ENCODE measurements around the gene AGT.
"Not testable (repeated sequence)": the region's sequence is repeated elsewhere in the genome, so short reads cannot be mapped to it uniquely, and the experiment has no call there.

Gene AGT

DNA sequence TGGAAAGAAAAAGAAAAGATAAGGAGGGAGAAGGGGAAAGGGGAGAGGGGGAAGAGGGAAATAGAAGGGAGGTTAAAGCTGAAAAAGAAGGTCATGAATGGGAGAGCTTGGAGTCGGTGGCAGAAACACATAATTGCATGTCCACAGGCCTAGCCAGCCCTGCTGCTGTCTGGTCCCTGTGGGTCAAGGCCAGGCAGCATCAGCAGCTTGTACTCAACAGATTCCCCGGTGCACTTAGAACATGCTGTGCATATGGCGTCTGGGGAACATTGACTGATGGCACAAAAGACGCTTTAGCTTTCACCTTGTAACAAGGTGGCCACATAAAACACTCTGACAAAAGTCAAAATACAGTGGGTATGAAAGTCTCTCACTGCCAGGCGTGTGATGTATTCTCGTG is 45.7 kb downstream of the AGT start:
- no peak overlapping the region for H3K4me3 ChIP-seq (ENCODE audit: low read depth, low read length)
- peaks cover 22% of the 10 kb centered on the region for H3K36me3 ChIP-seq (replicated peaks)
- TF ChIP-seq, protein P1, sequence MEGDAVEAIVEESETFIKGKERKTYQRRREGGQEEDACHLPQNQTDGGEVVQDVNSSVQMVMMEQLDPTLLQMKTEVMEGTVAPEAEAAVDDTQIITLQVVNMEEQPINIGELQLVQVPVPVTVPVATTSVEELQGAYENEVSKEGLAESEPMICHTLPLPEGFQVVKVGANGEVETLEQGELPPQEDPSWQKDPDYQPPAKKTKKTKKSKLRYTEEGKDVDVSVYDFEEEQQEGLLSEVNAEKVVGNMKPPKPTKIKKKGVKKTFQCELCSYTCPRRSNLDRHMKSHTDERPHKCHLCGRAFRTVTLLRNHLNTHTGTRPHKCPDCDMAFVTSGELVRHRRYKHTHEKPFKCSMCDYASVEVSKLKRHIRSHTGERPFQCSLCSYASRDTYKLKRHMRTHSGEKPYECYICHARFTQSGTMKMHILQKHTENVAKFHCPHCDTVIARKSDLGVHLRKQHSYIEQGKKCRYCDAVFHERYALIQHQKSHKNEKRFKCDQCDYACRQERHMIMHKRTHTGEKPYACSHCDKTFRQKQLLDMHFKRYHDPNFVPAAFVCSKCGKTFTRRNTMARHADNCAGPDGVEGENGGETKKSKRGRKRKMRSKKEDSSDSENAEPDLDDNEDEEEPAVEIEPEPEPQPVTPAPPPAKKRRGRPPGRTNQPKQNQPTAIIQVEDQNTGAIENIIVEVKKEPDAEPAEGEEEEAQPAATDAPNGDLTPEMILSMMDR (IDR thresholded peaks at IDR 0.05; ENCODE audit: low read depth, low read length, missing control alignments), result no peak
- H3K27me3 ChIP-seq (replicated peaks), result no peaks in the 10 kb centered on the region
- no peak for DNase-seq
- H3K27ac ChIP-seq, result no peak overlapping the region
- in situ Hi-C loops (cut with HindIII; ENCODE audit: low pct_ligation_motif_present, low sequenced_read_pairs), result no loop called here

DNA sequence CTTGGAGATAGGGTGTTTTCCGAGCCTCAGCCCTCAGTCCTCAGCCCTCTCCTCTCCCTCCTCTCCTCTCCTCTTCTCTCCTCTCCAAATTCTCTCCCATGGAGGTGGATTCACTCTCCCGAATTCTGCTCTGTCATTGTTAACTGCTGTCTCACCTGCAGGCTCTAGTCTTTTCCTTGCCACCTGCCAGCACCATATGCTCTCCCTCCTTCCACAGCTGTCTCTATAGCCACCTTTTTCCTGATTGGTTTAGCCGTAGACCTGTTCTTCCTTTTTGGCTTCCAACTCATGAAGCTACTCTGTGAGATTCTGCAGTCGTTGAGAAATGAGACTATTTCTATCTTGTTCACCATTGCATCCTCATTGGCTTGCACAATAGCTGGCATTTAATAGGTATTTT is 51.9 kb downstream of the AGT start:
- no peak overlapping the region for H3K27ac ChIP-seq
- H3K4me3 ChIP-seq (ENCODE audit: low read depth, low read length), result no peak overlapping the region
- in situ Hi-C loops (cut with HindIII; ENCODE audit: low pct_ligation_motif_present, low sequenced_read_pairs), result no loop called here
- no peaks in the 10 kb centered on the region for H3K27me3 ChIP-seq (replicated peaks)
- no peak for DNase-seq
- H3K36me3 ChIP-seq (replicated peaks), result peaks cover 9% of the 10 kb centered on the region
- TF ChIP-seq, protein P1 (IDR thresholded peaks at IDR 0.05; ENCODE audit: low read depth, low read length, missing control alignments), result no peak

DNA sequence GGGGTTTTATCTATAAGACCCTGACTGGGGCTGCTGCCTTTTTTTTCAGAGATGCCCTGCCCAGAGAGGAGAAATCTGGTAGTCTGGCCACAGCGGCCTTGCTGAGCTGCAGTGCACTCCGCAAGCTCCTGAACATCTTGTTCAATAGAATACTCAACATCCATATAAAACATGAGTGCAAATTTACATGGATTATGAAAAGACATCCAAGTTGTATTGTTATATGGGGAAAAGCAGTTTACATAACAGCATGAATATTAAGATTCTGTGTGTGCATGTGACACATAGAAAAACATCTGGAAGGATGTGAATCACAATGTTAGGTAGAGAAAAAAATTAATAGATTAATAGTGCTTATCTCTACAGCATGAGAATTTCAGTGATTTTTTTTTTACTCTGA is 55.2 kb downstream of the AGT start:
- DNase-seq, result no peak
- in situ Hi-C loops (cut with HindIII; ENCODE audit: low pct_ligation_motif_present, low sequenced_read_pairs), result no loop called here
- Histone ChIP-seq H3K27me3 (replicated peaks) (no peaks in the 10 kb centered on the region), H3K27ac (no peak overlapping the region), H3K4me3 (ENCODE audit: low read depth, low read length) (no peak overlapping the region), H3K36me3 (replicated peaks) (no peaks in the 10 kb centered on the region)
- TF ChIP-seq, protein P1 (IDR thresholded peaks at IDR 0.05; ENCODE audit: low read depth, low read length, missing control alignments), result no peak

DNA sequence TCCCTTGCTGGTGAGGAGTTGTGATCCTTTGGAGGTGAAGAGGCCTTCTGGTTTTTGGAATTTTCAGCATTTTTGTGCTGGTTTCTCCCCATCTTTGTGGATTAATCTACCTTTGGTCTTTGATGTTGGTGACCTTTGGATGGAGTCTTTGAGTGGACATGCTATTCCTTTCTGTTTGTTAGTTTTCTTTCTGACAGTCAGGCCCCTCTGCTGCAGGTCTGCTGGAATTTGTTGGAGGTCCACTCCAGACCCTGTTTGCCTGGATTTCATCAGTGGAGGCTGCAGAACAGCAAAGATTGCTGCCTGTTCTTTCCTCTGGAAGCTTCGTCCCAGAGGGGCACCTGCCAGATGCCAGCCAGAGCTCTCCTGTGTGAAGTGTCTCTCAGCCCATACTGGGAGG is 55.8 kb downstream of the AGT start:
- not testable (repeated sequence) for H3K36me3 ChIP-seq (replicated peaks); H3K27me3 ChIP-seq (replicated peaks)

DNA sequence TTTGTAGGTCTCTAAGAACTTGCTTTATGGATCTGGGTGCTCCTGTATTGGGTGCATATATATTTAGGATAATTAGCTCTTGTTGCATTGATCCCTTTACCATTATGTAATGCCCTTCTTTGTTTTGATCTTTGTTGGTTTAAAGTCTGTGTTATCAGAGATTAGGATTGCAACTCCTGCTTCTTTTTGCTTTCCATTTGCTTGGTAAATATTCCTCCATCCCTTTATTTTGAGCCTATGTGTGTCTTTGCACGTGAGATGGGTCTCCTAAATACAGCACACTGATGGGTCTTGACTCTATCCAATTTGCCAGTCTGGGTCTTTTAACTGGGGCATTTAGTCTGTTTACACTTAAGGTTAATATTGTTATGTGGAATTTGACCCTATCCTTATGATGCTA is 57.2 kb downstream of the AGT start:
- H3K4me3 ChIP-seq (ENCODE audit: low read depth, low read length); H3K36me3 ChIP-seq (replicated peaks); in situ Hi-C loops (cut with HindIII; ENCODE audit: low pct_ligation_motif_present, low sequenced_read_pairs); H3K27me3 ChIP-seq (replicated peaks); H3K27ac ChIP-seq; DNase-seq: not testable (repeated sequence)

More for the DNA sequence above, 55.8 kb downstream of the AGT start:
- in situ Hi-C loops (cut with HindIII; ENCODE audit: low pct_ligation_motif_present, low sequenced_read_pairs); DNase-seq; H3K4me3 ChIP-seq (ENCODE audit: low read depth, low read length); H3K27ac ChIP-seq: not testable (repeated sequence)
